NCI-H1930 (cell line): ENCODE measurements around the gene HRCT1.
"Not testable (repeated sequence)": the region's sequence is repeated elsewhere in the genome, so short reads cannot be mapped to it uniquely, and the experiment has no call there.

ENCODE experiments used
- DNase-seq, 2 experiments: peaks; one replicate each; lab custom pipeline; 2025; lab: John Stamatoyannopoulos, UW

HRCT1 gene

GRCh38 chr9:35918780-35919179, 12.8 kb downstream of the HRCT1 start:
- DNase-seq, result no peak

GRCh38 chr9:35919212-35920008, 13.4 kb downstream of the HRCT1 start:
- no peak for DNase-seq

- DNase-seq, result no peak
Measured at GRCh38 chr9:35920051-35920620, 14.1 kb downstream of the HRCT1 start.

DNA sequence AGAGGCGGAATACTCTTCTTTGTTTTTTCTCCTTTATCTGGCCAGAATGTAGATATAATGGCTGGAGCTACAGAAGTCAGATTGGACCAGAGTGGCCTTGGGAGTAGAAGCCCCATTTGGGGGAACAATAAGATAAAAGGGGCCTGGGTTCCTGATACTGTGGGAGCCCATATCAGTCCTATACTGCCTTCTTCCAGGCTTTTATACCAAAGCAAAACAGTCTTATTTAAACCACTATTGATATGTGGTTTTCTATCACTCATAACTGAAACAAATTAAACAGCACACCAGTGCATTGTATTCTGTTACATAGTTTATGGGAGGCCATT, 17.6 kb downstream of the HRCT1 start:
- DNase-seq, result no peak

- DNase-seq, result no peak
Measured at GRCh38 chr9:35923927-35924763, 18.1 kb downstream of the HRCT1 start.

GRCh38 chr9:35928591-35929452, 22.8 kb downstream of the HRCT1 start:
- DNase-seq, result no peak

DNA sequence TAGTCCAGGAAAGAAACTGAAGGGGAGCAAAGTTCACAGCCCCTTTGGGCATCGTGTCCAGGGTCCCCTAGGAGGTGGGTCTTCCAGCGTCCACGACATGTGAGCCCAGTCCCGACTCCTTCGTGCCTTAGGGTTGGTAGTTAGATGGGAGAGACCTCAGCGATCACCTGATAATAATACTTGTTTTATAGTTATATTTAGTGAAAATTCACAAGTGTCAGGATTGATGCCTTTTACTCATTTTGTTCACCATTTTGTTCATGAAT, 23.4 kb downstream of the HRCT1 start:
- DNase-seq, result no peak

- no peak for DNase-seq
Measured at GRCh38 chr9:35930521-35930920, 24.5 kb downstream of the HRCT1 start.

DNA sequence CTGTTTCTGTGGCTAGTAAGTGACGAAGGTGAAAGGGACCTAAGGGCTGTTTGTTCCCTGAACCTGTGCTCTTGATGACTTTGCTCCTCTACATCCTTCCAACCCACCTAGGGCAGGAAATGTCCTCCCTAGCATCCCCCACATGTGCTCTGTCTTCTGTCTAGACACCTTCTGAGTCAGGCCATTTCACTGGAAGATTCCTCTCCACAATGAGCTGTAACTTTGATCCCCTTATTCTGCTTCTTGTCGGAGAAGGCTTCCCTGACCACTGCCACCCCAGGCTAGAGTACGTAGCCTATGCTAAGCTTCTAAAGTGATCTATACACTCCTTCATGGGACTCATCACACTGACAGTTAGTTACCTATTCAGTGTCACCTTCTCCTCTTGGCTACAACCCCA, 25.0 kb downstream of the HRCT1 start:
- DNase-seq, result no peak

- DNase-seq, result no peak
Measured at GRCh38 chr9:35932735-35933134, 26.7 kb downstream of the HRCT1 start.

- DNase-seq, result no peak
Measured at GRCh38 chr9:35933550-35934067, 27.6 kb downstream of the HRCT1 start.

DNA sequence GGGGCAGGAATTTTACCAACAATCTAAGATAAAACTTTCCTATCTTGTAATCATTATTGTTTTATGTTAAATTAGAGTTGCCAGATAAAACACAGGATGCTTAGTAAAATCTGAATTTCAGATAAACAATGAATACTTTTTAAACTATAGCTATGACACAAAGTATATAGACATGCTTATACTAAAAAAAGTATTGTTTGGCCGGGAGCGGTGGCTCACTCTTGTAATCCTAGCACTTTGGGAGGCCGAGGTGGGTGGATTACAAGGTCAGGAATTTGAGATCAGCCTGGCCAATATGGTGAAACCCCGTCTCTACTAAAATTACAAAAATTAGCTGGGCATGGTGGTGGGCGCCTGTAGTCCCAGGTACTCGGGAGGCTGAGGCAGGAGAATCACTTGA, 28.1 kb downstream of the HRCT1 start:
- not testable (repeated sequence) for DNase-seq

- DNase-seq, result no peak
Measured at GRCh38 chr9:35935261-35935660, 29.3 kb downstream of the HRCT1 start.

DNA sequence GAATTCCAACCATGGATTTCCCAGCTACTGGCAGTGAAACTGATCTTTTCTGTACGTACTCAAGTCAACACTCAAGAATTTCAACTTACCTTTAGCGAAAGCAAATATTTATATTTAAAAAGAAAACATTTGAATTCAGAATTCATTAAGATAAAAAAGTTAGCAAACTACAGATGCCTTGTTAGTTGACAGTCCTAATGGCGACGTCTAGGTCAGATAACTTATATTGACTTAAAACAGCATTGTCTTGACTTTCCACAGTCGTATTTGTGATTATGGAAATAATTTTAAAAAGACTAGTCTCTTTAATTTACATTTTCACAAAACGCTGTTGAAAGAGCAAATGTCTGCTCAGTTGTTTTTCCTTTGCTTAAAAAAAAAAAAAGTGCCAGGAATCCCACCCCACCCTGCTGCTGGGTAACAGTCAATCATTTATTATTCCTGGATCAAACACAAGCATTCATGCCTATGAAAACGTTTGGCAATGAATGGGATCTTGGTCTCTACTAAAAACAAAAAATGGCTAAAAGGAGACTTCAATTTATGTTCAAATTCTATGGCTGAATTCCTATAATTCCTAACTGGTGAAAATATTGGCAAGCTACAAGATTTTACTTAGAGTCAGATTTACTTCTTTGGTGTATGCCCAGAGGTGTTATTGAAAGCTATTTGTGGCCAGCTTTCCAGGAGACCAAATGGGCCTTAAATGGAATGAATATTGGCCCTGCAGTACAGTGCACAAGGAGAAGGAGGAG, 29.9 kb downstream of the HRCT1 start:
- DNase-seq, result no peak

DNA sequence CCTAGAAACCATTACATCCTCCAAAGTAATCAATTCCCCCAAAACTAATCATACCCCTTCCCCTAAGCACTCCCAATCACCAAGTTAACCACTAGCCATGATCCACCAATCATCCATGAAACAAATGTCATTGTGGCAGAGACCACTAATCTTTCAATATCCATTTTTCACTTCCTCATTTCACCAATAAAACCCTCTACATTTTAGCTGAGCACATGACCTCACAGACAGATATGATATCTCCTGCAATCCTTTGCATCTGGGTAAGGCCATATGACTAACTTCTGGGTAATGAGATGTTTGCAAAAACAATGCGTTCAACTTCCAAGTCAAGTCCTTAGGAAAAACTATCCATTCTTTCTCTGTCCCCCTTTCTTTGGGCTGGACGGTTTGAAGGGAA, 31.2 kb downstream of the HRCT1 start:
- DNase-seq, result no peak

DNA sequence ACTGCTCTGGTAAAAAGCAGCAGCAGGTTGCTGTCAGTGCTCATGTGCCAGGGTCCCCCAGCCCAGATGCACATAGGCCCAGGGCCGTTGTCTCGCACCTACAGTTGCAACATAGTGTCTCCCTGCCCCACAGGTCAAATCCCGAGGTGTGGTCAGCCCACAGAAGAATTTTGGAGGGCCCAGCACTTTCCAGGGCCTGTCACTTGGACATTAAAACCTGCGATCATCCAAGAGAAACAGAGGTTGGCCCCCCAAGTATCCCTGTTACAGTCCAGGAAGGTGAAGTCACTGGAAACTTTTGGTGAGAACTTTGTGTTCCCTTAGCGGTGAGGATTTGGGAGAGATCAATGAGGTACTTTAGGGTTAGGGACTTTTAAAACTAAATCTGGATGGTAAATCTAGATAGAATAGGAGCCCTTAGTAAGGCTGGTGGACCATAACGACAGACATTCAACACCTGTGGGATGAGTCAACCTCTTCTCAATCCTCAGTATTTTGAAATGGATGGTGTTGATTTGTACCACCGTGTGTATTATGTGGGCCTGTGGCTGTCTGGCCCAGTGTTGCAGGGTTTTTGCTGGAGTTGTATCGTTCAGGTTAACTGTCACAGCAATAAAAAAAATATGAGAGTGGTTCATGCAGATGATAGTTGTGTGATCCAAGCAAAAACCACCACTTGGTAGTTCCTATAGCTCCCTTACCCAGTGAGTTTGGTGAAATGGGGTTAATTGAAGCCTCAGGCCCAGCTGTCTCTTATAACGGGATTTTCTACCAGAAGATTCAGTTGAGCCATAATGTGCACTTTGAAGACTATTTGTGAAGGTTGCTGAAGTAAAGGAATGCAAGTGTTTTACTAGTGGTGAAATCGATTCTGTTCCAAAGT, 32.7 kb downstream of the HRCT1 start:
- no peak for DNase-seq

DNA sequence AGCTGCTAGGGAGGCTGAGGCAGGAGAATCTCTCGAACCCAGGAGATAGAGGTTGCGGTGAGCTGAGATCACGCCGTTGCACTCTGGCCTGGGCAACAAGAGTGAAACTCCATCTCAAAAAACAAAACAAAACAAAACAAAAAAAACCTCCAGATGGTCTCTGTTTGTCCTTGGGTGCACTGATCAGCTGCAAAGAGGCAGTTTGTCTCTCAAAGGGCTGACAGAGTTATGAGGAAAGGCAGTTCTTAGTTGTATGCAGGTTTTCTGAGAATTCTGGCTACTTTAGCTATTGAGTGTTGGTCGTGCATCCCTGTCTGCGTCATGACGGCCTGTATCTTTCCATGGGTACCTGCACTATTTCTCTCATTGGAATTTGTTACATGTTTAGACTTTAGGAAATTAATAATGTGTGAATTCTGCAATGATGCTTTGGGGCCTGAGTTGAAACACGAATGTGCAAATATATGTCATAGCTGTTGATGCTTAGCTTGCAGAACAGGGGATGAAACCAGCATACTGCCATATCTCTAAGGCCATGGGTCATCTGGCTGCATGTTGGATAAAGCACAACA, 33.8 kb downstream of the HRCT1 start:
- no peak for DNase-seq

DNA sequence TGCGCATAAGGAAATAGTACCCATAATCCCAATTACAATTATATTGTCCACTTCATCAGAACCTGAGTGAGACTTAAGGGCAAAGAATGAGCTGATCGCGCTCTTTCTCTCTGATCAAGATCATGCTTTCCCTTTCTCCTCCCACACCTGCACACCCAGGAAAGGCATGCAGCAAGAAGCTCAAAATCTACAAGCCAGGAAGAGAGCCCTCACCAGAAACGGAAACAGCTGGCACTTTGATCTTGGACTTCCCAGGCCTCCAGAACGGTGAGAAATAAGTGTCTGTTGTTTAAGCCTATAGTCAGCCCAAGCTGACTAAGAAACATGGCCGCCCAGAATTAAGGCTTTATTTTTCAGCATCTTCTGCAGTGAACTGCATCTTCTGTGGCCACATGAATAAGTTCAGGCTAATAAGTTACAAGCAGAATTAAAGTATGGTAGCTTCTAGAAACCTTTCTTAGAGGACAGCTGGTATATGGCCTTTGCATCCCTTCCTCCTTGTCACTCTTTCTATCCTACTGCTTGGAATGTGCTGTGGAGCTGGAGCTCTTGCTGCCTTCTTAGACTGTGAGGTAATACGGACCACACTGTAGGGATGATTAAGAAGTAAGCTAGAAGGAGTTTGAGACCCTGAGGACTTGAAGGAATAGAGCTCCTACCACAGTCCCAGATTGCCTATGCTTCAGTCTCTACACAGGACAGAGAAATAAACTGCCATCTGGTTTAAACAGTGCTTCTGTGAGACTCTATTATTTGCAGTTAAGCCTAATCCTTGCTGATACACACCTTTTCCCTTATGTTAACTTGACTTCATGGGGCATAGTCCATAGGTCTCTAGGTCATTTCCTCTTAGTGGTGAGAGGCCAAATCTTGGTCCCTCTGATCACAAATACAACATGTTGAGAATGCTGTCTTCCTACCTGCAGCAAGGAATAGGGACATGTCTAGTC, 34.7 kb downstream of the HRCT1 start:
- DNase-seq, result no peak

- DNase-seq, result no peak
Measured at GRCh38 chr9:35942286-35942685, 36.3 kb downstream of the HRCT1 start.
